GM18505 (cell line): ENCODE measurements around the gene ANKS1B.

Source experiments
- ATAC-seq: cut with Tn5 transposase; IDR thresholded peaks from one replicate; pipeline ENCODE4 v1.9.1; 2021; ENCODE audit not compliant: unreplicated experiment
- POLR2A ChIP-seq: IDR thresholded peaks from 4 replicates; pipeline ENCODE4 v1.6.1; 2011; ENCODE audit warnings: borderline replicate concordance; ENCODE audit not compliant: insufficient read depth, insufficient read length; ENCODE audit errors: extremely low read depth

The ANKS1B gene

DNA sequence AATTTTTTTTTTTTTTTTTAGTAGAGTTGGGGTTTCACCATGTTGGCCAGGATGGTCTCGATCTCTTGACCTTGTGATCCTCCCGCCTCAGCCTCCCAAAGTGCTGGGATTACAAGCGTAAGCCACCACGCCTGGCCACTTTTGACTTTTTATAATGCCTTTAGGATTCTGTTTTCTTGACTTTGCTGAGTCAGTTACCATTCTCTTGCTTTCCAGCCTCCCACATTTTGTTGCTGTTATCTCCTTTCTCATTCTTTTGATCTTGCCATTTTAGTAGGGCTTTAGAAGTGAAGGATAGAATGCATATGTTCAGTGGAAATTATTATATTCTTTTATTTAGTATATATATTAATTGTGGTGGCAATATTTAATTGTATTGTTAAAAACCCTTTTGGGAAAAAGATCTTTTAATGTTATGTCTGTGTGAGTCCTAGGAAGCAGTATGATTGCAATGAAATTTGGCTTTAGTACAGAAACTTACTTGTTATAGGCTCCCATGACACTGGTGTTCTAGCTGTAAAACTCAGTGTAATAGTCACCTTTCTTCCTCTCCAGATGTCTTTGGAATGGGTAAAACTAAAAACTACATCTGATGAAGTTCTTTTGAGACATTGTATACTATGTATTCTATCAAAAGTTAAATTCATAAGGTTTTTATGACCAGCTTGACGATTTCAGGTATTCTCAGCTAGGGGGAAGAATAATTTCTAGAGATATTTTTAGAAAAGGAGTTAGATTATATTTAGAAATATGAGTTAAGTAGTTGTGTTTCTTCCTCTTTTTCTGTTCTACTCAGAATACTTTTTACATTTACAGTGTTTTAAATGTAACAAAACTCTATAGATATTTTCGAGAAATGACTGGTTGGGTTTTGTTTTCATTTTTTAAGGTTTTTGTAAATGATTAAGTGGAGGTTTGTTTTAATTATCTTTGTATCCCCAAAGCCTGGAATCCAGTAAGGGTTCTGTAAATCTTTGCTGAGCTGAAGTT, 1264.9 kb downstream of the ANKS1B start:
- TF ChIP-seq POLR2A, result no peak
- peak; percentile 49 for ATAC-seq

DNA sequence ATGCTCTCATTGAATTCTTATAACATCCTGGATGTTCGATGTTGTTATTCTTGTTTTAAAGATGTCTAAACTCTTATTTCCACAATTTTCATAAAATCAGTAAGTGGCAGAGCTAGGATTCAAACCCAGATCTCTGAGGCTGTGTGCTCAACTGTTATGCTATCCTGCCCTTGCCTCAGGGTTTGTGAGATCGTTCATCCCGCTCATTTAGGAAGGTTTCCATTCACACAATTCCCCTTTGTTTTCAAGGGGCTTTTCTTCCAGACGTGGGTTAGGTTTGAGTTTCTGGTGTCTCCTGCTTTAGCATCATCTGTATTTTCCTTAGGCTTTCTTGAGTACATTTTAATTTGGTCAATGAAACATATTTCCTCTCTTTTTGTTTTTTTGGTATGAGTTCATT, 1270.3 kb downstream of the ANKS1B start:
- ATAC-seq, result no peak
- TF ChIP-seq POLR2A, result no peak

DNA sequence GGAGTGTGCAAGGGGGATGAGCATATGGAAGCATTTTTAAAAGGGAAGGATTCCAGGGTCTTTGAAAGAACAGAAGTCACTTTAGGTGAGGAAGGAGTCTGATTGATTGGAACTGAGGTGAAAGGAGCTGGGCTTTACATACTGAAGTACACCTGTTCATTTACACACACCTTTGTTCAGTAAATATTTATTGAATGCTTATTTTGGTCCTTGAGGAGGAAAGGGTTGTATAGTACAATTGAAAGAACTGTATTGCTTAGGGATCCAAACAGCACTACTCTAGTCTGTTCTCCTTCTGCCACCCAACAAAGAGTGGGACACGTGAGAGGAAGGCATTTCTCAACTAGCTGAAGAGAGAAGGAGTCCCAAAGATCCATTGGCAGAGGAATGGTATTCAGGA, 1275.7 kb downstream of the ANKS1B start:
- ATAC-seq, result no peak
- TF ChIP-seq POLR2A, result no peak

DNA sequence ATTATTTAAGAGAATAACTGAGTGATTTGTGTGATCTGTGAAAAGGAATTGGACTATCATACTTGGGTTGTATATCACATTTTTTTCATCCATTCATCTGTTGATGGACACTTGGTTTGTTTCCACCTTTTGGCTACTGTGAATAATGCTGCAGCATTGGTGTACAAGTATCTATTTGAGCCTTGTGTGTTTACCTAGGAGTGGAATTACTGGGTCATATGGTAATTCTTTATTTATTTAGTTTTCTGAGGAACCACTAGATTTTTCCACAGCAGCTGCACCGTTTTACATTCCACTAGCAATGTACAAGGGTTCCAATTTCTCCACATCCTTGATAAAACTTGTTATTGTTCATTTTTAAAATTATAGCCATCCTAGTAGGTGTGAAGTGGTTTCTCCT, 1283.6 kb downstream of the ANKS1B start:
- no peak for TF ChIP-seq POLR2A
- ATAC-seq, result no peak

- TF ChIP-seq POLR2A, result no peak
- no peak for ATAC-seq
Observed at GRCh38 chr12:98699586-98699985, 1285.2 kb downstream of the ANKS1B start.

GRCh38 chr12:98698603-98699463, 1285.9 kb downstream of the ANKS1B start:
- no peak for TF ChIP-seq POLR2A
- peak; percentile 90 for ATAC-seq

DNA sequence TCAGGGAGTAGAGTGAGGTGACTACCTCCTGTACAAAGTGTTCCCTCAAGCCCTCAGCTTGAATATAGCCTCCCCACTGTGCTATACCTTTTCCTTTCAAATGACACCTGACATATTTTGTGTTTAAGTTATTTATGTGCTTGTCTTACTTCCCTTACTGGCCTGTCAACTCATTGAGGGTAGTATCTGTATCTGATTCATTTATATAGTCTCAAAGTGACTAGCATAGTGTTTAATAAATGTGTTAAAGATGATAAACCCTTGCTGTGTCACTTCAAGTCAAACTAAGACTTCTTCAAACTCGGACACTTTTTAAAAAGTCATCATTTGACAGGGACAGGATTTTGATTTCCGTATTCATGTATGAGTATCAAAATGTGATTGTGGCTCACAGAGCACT, 1287.5 kb downstream of the ANKS1B start:
- no peak for TF ChIP-seq POLR2A
- no peak for ATAC-seq

DNA sequence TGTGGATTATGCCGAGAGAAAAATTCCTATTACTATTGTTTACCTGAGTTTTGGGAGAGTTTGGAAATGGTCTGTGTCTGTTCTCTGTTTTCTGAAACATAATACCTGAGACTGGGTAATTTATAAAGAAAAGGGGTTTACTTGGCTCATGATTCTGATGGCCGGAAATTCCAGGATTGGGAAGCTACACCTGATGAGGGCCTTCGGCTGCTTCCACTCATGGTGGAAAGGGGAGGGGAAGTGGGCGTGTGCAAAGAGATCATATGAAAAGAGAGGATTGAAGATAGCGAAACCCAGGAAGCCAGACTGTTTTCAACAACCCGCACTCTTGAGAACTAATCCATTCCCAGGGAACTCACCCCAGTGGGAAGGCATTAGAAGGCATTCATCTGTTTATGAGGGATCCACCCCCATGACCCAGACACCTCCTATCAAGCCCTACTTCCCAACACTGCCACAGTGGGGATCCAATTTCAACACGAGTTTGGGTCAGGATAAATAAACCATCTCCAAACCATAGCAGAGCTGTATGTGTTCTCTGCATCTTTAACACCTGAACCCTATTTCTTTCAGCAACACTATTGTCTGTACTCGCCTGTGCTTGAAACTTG, 1288.6 kb downstream of the ANKS1B start:
- ATAC-seq, result no peak
- no peak for TF ChIP-seq POLR2A

- TF ChIP-seq POLR2A, result no peak
Observed at GRCh38 chr12:98691351-98691750, 1293.4 kb downstream of the ANKS1B start.

DNA sequence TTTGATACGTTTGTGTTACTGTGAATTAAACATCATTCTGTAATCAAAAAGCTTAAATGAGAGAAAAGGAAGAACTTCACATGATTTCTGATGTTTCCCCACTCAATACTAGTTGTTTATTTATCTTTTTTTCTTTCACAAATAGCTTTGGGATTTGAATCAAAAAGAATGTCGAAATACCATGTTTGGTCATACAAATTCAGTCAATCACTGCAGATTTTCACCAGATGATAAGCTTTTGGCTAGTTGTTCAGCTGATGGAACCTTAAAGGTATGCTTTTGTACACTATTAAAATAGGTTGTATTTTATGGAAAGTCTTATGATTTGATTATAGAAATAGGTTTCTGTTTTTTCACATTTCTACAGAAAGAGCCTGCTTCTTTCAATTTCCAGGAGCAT, 1298.1 kb downstream of the ANKS1B start:
- no peak for ATAC-seq
- no peak for TF ChIP-seq POLR2A

More at GRCh38 chr12:98691351-98691750, 1293.4 kb downstream of the ANKS1B start:
- ATAC-seq, result no peak
